Fibroblast of skin of back (primary cell): Measurements from ENCODE around the gene CCT7.

Experiments used
- DNase-seq: peaks from one replicate; pipeline ENCODE4 v3.0.0-alpha.2; 2013

CCT7 gene

GRCh38 chr2:73227086-73227485, 7.0 kb upstream of the CCT7 start:
- DNase-seq = no peak

DNA sequence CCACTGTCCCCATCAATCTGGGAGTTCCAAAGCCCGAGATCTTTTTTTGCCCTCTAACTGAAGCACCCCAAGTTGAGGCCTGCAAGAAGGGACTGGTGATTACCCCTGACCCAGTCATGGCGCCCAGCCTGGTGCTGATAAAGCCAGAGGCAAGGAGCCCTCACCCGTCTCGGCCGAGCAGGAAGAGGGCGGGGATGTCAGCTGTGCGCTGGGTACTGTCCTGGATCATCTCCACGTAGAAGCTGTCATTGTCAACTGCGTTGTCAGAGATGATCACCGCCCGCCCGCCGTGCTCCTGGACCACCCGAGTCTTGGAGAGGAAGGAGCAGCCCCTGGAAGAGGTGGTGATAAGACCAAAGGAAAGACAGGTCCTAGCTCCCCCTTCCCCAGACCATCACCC, 5.5 kb upstream of the CCT7 start:
- no peak for DNase-seq

DNA sequence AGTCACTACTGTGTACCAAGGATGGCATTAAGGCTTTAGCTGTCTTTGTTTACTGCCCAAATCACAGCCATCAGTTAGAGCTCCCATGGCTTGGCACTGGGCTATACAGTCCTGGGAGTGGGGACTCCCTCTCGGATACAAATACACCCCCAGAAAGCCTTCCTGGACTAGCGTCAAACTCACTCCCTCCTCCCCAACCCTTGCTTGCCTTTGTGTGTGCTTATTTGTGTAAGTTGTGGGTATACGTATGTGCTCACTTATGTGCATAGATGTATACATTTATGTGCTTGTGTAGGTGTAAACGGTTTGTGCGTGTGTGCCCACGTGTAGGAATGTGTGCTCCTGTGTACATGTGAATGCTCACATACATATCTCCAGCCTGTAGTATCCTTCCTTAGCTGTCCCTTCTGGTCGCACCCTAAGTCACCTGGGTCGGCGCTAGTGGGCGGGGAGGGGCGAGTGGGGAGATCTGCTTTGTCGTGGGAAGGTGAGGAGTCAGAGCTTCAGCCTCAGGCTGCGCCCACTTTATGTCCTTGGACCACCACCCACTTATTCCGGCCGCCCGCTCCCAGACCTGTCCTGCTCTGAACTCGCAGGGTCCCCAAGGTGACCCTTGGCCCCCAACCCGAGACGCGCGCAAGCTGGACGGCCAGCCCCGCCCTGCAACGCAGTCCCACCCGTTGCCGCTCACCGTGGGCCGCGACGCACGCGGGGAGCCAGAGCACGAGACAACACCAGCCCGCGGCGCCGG, 1.5 kb upstream of the CCT7 start:
- no peak for DNase-seq

DNA sequence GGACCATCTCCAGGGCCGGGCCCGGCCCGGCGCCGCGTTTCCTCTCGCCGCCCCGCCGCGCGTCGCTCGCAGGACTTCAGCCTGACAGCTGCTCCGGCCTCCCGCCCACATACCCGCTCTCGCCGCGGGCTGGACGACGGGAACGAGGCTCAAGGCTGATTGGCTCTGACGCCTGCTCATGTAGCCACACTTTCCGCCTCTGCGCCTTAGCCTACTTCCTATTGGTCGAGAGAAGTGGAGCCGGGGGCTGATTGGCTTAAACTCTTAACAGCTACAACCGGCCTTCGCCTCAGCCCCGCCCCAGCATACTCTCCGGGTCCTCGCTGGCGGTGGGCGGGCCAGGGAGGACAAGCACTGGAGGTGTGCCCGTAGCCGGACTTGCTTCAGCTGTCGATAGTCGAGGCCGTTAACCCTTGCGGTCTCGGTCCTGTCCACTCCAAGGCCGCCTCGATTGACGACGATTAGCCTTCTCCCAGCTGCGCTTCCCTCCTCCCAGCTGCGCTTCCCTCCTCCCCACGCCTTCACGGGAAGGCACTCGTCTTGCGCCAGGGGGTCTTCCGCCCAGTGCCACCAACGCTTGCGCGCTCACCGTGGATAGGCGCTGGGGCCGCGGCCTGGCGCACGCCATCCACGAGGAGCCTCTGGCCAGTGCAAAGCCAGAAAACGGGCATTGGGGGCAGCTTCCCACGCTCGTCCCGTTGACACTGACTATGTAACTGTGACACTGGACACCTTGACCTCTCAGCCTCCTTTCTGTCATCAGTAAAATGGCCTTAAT, 765 bp upstream of the CCT7 start, which contains the start of gene PRADC1:
PRADC1 (minus strand) TSS at position 86 of the 778 bp plus-strand sequence; CDS start at position 7, 79 bp downstream.
- DNase-seq = peak; percentile 100

DNA sequence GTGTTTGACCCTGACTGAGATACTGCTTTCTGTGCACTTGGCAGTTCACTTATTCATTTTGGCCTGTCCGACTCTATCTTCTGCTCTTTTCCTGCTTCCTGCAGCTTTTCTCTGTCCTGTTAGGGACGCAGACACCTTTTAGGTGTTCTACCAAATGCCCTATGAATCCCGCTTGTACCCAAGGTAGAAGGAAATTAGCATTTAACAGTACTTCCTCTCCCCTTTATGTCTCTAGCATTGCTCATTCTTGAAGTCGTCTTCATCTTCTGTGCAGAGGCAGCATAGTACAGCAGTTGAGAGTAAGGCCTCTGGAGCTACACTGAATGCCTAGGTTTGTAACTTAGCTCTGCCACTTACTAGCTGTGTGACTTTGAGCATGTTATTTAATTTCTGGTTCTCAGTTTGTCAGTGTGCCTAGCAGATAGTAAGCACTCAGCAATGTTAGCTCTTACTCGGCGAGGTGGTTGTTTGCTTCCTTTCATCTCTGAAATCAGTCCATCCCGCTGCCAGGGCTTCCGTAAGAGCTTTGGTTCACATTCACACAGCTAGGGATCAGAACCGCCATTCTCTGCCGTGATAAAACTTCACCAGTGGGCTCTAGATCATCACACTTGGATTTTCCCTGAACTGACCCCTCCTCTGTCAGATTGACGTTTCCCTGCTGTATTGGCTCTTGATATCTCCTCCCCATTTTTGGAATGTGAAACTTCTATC, 1.4 kb downstream of the CCT7 start:
- DNase-seq = no peak

- DNase-seq = no peak
Observed at GRCh38 chr2:73237168-73237567, 3.1 kb downstream of the CCT7 start.

DNA sequence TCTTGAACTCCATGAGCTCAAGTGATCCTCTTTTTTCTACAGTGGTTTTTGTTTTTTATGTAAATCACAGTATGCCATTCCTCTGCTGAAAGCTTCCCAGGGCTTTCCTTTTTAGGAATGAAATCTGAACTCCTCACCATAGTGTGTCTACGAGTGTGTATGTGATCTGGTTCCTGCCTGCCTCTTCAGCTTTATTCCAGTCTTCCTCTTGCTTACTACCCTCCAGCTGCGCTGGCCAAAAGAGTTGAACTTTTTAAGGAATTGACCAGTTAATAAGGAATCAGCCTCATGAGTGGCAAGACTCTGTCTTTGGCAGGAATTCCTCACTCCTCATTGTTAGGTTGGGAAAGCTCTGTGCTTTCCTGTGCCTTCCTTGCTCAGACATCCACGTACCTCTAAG, 4.0 kb downstream of the CCT7 start:
- no peak for DNase-seq

DNA sequence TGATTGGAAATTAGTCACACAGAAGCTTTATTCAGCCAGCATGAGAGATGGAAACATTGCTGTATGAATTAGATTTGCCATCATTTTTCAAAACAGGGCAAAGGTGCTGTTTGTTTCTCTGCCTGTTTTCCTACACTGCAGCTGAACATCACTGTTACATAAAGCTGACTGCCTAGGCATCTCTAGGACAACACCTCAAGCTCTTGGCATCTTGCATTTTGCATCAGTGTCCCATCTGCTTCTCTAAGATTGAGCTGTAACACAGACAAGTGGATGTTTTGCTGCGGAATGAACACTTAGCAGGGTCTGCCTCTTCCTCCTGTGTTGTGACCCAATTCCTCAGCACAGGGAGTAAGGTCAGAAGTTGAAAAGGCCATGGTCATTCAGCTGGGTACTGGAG, 4.9 kb downstream of the CCT7 start:
- DNase-seq = no peak

GRCh38 chr2:73239776-73240175, 5.7 kb downstream of the CCT7 start:
- DNase-seq = peak; percentile 10

DNA sequence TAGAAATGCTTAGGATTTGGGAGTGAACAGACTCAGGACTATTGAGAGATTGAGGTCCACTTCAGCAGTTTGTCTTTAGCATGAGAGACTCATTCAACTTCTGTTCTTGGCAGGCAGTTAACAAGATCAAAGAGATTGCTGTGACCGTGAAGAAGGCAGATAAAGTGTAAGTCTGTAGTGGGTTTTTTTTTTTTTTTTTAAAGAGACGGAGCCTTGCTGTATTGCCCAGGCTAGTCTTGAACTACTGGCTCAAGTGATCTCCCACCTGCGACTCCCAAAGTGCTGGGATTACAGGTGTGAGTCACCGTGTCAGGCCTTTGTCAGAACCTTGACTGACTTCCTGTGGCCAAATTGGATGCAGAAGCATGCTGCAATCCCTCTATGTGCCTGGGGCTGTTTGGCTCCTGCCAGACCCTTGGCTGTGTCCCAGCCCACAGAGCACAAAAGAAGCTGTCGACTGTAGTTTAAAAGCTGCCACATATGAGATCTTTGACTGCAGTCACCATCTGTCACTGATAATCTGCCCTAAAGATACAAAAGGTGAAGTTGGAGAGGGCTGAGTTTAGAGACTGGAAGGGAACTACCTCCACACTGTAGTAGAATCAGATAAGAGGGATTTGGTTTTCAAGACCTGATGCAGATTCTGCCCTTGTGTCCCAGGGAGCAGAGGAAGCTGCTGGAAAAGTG, 9.9 kb downstream of the CCT7 start:
- no peak for DNase-seq

DNA sequence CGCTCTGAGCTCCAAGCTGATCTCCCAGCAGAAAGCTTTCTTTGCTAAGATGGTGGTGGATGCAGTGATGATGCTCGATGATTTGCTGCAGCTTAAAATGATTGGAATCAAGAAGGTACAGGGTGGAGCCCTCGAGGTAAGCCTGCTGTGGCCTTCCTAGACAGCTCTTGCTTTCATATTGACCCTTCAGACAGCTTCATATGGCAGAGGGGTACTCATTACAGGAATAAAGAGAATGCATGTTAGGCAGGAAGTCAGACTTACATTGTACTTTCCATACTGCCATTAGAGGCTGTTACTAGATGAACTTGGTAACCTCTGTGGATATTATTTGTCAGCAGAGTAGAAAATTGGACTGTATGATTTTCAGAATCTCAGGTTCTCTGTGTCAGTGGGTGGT, 10.5 kb downstream of the CCT7 start:
- no peak for DNase-seq

GRCh38 chr2:73246850-73247249, 12.7 kb downstream of the CCT7 start:
- DNase-seq = no peak

DNA sequence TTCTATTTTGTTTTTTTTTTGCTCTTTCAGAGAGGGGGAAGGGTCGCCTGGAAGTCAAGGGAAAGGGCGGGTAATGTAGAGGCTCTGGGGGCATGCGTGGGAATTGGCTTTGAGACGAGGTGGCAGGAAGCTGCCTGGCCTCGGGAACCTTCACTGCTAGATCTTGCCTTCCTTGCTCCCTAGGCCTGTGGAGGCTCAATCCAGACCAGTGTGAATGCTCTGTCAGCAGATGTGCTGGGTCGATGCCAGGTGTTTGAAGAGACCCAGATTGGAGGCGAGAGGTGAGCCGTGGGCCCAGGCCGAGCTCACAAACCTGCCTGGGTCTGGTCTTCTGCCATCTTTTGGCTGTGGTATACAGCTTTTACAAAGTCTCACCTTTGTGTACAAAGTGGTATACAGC, 15.5 kb downstream of the CCT7 start:
- no peak for DNase-seq

DNA sequence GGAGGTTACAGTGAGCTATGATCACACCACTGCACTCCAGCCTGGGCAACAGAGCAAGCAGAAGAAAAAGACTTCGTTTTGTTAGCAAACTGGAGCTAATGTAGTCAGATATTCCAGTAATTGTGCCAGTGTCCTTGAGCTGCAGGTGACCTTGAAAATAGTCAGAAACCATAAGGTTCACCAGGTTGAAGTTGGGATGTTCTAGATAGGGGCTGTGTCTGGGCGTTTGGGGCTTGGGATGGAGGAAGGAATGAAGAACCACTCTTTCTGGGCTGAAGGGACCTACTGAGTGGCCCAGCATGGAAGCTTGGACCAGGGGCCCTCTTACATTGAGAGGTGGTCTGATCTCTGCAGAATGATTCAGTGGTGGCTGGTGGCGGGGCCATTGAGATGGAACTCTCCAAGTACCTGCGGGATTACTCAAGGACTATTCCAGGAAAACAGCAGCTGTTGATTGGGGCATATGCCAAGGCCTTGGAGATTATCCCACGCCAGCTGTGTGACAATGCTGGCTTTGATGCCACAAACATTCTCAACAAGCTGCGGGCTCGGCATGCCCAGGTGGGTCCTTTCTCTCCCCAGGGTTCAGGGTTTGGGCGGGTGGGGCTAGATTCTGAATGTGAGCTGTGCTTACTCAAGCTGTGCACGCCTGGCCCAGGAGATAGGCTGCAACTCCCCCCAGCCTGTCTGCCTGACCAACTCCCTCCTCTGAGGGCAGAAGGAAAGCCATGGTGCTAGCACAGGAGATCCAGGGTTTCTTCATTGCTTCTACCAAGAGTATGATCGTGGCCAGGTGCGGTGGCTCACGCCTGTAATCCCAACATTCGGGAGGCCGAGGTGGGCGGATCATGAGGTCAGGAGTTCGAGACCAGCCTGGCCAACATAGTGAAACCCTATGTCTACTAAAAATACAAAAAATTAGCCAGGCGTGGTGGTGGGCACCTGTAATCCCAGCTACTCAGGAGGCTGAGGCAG, 17.1 kb downstream of the CCT7 start:
- DNase-seq = no peak

DNA sequence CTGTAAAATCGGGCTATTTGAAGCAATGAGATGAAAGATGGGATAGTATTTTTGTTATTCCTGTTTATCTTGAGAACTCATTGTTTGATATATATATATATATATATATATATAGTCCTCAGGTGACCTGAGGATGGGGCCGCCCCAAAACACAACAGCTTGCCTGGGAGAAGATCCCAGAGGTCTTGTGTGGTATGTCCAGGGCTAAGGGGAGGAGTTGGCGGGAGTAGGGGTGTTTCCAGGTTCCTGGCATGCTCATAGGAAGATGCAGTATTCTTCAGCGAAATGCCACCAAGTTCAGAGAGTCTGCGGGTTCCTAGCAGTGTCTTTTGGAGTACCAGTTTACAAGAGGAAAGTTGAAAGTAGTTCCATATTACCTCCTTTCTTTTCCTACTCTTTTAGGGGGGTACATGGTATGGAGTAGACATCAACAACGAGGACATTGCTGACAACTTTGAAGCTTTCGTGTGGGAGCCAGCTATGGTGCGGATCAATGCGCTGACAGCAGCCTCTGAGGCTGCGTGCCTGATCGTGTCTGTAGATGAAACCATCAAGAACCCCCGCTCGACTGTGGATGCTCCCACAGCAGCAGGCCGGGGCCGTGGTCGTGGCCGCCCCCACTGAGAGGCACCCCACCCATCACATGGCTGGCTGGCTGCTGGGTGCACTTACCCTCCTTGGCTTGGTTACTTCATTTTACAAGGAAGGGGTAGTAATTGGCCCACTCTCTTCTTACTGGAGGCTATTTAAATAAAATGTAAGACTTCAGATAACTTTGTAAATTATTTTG, 18.3 kb downstream of the CCT7 start:
- DNase-seq = no peak

DNA sequence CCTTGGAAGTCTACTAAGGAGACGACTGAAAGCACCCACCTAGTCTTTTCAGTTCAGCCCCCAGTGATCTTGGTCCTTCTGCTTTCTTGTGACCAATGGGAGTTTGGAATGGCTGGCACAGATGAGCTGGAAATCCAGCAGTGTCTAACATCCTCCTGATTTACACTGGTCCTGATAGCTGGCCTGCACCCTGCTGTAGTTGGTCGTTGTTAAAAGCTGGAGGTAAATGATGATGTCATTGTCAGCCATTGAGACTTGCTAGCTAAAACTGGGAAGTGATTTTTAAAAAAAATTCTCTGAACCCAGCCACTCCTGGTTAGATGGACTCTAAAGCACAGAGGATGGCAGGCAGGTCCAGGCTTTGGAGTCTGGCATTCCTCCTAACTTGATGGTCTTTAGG, 19.3 kb downstream of the CCT7 start:
- DNase-seq = no peak

- no peak for DNase-seq
Observed at GRCh38 chr2:73253901-73254300, 19.8 kb downstream of the CCT7 start.

GRCh38 chr2:73254343-73255006, 20.4 kb downstream of the CCT7 start:
- DNase-seq = no peak

GRCh38 chr2:73255007-73255644, 21.0 kb downstream of the CCT7 start:
- no peak for DNase-seq
